ENCODE results near the gene ERN1.
A peak's percentile ranks its signal among the peaks of the same experiment; 100 is the strongest.

Gene ERN1

GRCh38 chr17:64158406-64158805, 28.5 kb upstream of the ERN1 start:
- DNase-seq (ENCODE audit: low read depth, low spot score): no peak

- DNase-seq (ENCODE audit: low read depth, low spot score): peak; percentile 3
Observed at GRCh38 chr17:64157669-64158180, 27.8 kb upstream of the ERN1 start.

- peak; percentile 6 for DNase-seq (ENCODE audit: low read depth, low spot score)
Observed at GRCh38 chr17:64156670-64157069, 26.7 kb upstream of the ERN1 start.

GRCh38 chr17:64155751-64156544, 26.0 kb upstream of the ERN1 start:
- peak; percentile 15 for DNase-seq (ENCODE audit: low read depth, low spot score)

GRCh38 chr17:64155129-64155528, 25.2 kb upstream of the ERN1 start:
- DNase-seq (ENCODE audit: low read depth, low spot score): no peak

- peak; percentile 56 for DNase-seq (ENCODE audit: low read depth, low spot score)
Observed at GRCh38 chr17:64154717-64155116, 24.8 kb upstream of the ERN1 start.

- no peak for DNase-seq (ENCODE audit: low read depth, low spot score)
Observed at GRCh38 chr17:64154313-64154695, 24.4 kb upstream of the ERN1 start.

- DNase-seq (ENCODE audit: low read depth, low spot score): no peak
Observed at GRCh38 chr17:64153565-64154312, 23.8 kb upstream of the ERN1 start.

- DNase-seq (ENCODE audit: low read depth, low spot score): peak; percentile 7
Observed at GRCh38 chr17:64152428-64153125, 22.6 kb upstream of the ERN1 start.

- DNase-seq (ENCODE audit: low read depth, low spot score): no peak
Observed at GRCh38 chr17:64151016-64151368, 21.0 kb upstream of the ERN1 start.

GRCh38 chr17:64150237-64151015, 20.5 kb upstream of the ERN1 start:
- no peak for DNase-seq (ENCODE audit: low read depth, low spot score)

GRCh38 chr17:64149196-64149595, 19.3 kb upstream of the ERN1 start:
- no peak for DNase-seq (ENCODE audit: low read depth, low spot score)

- DNase-seq (ENCODE audit: low read depth, low spot score): peak; percentile 17
Observed at GRCh38 chr17:64148699-64149098, 18.8 kb upstream of the ERN1 start.

- peak; percentile 40 for DNase-seq (ENCODE audit: low read depth, low spot score)
Observed at GRCh38 chr17:64148017-64148631, 18.2 kb upstream of the ERN1 start.

GRCh38 chr17:64147110-64148016, 17.4 kb upstream of the ERN1 start:
- peak; percentile 47 for DNase-seq (ENCODE audit: low read depth, low spot score)

GRCh38 chr17:64146418-64147109, 16.6 kb upstream of the ERN1 start:
- DNase-seq (ENCODE audit: low read depth, low spot score): no peak

- peak; percentile 99 for DNase-seq (ENCODE audit: low read depth, low spot score)
Observed at GRCh38 chr17:64145751-64146417, 15.9 kb upstream of the ERN1 start.

- DNase-seq (ENCODE audit: low read depth, low spot score): no peak
Observed at GRCh38 chr17:64145375-64145750, 15.4 kb upstream of the ERN1 start.

GRCh38 chr17:64139542-64139941, 9.6 kb upstream of the ERN1 start:
- no peak for DNase-seq (ENCODE audit: low read depth, low spot score)

Measured in ELF-1 (cell line).